AG10803 (cell line): Measurements from ENCODE around the gene STBD1.

Source experiments
- DNase-seq: peaks from one replicate; pipeline ENCODE4 v3.0.0; 2010; ENCODE audit warnings: low read depth
- H3K4me3 ChIP-seq: 2 replicates; pipeline ENCODE4 v1.5.1; 2011; ENCODE audit warnings: mild to moderate bottlenecking, low read length, control low read depth
- CTCF ChIP-seq: conservative IDR thresholded peaks from 2 replicates; pipeline ENCODE4 v1.5.1; 2011; ENCODE audit warnings: mild to moderate bottlenecking, low read length, control low read depth, inconsistent platforms

STBD1 gene

GRCh38 chr4:76325072-76325471, 18.5 kb downstream of the STBD1 start:
- no peak for TF ChIP-seq CTCF
- H3K4me3 ChIP-seq = no peak overlapping the region
- DNase-seq = no peak

- no peak for DNase-seq
These were observed 20.0 kb downstream of the STBD1 start for GRCh38 chr4:76326515-76326914.

GRCh38 chr4:76334885-76335284, 28.4 kb downstream of the STBD1 start:
- no peak for DNase-seq
- TF ChIP-seq CTCF = no peak
- no peak overlapping the region for H3K4me3 ChIP-seq

More at GRCh38 chr4:76326515-76326914, 20.0 kb downstream of the STBD1 start:
- no peak overlapping the region for H3K4me3 ChIP-seq
- TF ChIP-seq CTCF = no peak

GRCh38 chr4:76339364-76339763, 32.8 kb downstream of the STBD1 start:
- H3K4me3 ChIP-seq = no peak overlapping the region
- DNase-seq = no peak
- no peak for TF ChIP-seq CTCF

- no peak overlapping the region for H3K4me3 ChIP-seq
- no peak for TF ChIP-seq CTCF
- DNase-seq = peak; percentile 44
These were observed 34.5 kb downstream of the STBD1 start for GRCh38 chr4:76341063-76341462.

GRCh38 chr4:76342191-76342590, 35.7 kb downstream of the STBD1 start:
- H3K4me3 ChIP-seq = no peak overlapping the region
- DNase-seq = no peak
- TF ChIP-seq CTCF = no peak

GRCh38 chr4:76342803-76343202, 36.3 kb downstream of the STBD1 start:
- TF ChIP-seq CTCF = no peak

More at GRCh38 chr4:76342803-76343202, 36.3 kb downstream of the STBD1 start:
- no peak for DNase-seq
- no peak overlapping the region for H3K4me3 ChIP-seq
